ENCODE measurements around the gene NAA10. TPM values are rescaled to one million over a fixed set of nuclear protein-coding genes. Genes with fewer than 3 reads are reported as not detected.

NAA10 gene
- total and polyA plus RNA-seq, 2 experiments from 2014 or later: 83.5 to 118 TPM

- Histone ChIP-seq H3K9me3 (ENCODE audit: low read depth) (no peaks in the 10 kb centered on the region), H3K36me3 (replicated peaks; ENCODE audit: insufficient read depth, low read depth) (no peaks in the 10 kb centered on the region), H3K79me2 (no peaks in the 10 kb centered on the region), H3K4me2 (no peak overlapping the region), H4K20me1 (ENCODE audit: insufficient read depth, poor library complexity, severe bottlenecking) (no peaks in the 10 kb centered on the region), H2AFZ (no peak overlapping the region), H3K27me3 (no peaks in the 10 kb centered on the region), H3K9me2 (replicated peaks; ENCODE audit: insufficient read depth) (no peaks in the 10 kb centered on the region), H3K27ac (no peak overlapping the region), H3K4me3 (no peak overlapping the region), H3K4me1 (ENCODE audit: insufficient read depth) (no peaks in the 10 kb centered on the region)
- TF ChIP-seq, protein P1, sequence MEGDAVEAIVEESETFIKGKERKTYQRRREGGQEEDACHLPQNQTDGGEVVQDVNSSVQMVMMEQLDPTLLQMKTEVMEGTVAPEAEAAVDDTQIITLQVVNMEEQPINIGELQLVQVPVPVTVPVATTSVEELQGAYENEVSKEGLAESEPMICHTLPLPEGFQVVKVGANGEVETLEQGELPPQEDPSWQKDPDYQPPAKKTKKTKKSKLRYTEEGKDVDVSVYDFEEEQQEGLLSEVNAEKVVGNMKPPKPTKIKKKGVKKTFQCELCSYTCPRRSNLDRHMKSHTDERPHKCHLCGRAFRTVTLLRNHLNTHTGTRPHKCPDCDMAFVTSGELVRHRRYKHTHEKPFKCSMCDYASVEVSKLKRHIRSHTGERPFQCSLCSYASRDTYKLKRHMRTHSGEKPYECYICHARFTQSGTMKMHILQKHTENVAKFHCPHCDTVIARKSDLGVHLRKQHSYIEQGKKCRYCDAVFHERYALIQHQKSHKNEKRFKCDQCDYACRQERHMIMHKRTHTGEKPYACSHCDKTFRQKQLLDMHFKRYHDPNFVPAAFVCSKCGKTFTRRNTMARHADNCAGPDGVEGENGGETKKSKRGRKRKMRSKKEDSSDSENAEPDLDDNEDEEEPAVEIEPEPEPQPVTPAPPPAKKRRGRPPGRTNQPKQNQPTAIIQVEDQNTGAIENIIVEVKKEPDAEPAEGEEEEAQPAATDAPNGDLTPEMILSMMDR (IDR thresholded peaks at IDR 0.05; ENCODE audit: poor library complexity): no peak
- TF ChIP-seq EZH2phosphoT487 (IDR thresholded peaks at IDR 0.05; ENCODE audit: low read depth, severe bottlenecking, unreplicated experiment) (no peak), EZH2 (IDR thresholded peaks at IDR 0.05; ENCODE audit: borderline replicate concordance) (no peak)
- DNase-seq (ENCODE audit: low spot score): no peak
- 85% methylated on average over 27 of the region's 27 CpGs for WGBS (ENCODE audit: low lambda C conversion rate, missing lambda C conversion rate)
Measured at GRCh38 chrX:153906126-153906917, 28.5 kb downstream of the NAA10 start.

DNA sequence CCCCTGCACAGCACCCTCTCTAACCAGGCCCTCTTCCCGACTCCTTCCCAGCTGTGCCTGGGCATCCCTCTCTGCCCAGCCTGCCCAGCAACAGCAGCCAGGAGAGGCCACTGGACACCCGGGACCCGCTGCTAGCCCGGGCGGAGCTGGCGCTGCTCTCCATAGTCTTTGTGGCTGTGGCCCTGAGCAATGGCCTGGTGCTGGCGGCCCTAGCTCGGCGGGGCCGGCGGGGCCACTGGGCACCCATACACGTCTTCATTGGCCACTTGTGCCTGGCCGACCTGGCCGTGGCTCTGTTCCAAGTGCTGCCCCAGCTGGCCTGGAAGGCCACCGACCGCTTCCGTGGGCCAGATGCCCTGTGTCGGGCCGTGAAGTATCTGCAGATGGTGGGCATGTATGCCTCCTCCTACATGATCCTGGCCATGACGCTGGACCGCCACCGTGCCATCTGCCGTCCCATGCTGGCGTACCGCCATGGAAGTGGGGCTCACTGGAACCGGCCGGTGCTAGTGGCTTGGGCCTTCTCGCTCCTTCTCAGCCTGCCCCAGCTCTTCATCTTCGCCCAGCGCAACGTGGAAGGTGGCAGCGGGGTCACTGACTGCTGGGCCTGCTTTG is 29.2 kb downstream of the NAA10 start:
- no peak overlapping the region for H3K4me2 ChIP-seq
- H2AFZ ChIP-seq: no peak overlapping the region
- H3K4me3 ChIP-seq: no peak overlapping the region
- H4K20me1 ChIP-seq (ENCODE audit: insufficient read depth, poor library complexity, severe bottlenecking): no peaks in the 10 kb centered on the region
- no peaks in the 10 kb centered on the region for H3K4me1 ChIP-seq (ENCODE audit: insufficient read depth)
- H3K27me3 ChIP-seq: no peaks in the 10 kb centered on the region
- H3K9me3 ChIP-seq (ENCODE audit: low read depth): no peaks in the 10 kb centered on the region
- H3K9me2 ChIP-seq (replicated peaks; ENCODE audit: insufficient read depth): no peaks in the 10 kb centered on the region
- DNase-seq (ENCODE audit: low spot score): no peak
- no peak overlapping the region for H3K27ac ChIP-seq
- H3K79me2 ChIP-seq: no peaks in the 10 kb centered on the region
- no peaks in the 10 kb centered on the region for H3K36me3 ChIP-seq (replicated peaks; ENCODE audit: insufficient read depth, low read depth)
- WGBS (ENCODE audit: low lambda C conversion rate, missing lambda C conversion rate): 92% methylated on average over 31 of the region's 32 CpGs
- TF ChIP-seq, protein P1 (IDR thresholded peaks at IDR 0.05; ENCODE audit: poor library complexity): no peak
- no peak for TF ChIP-seq EZH2 (IDR thresholded peaks at IDR 0.05; ENCODE audit: borderline replicate concordance)
- no peak for TF ChIP-seq EZH2phosphoT487 (IDR thresholded peaks at IDR 0.05; ENCODE audit: low read depth, severe bottlenecking, unreplicated experiment)

GRCh38 chrX:153903991-153904957 is 30.6 kb downstream of the NAA10 start, which contains the start of gene AVPR2:
Gene AVPR2, plus strand, starts transcription at chrX:153904673. Its CDS starts 473 bp downstream, at chrX:153905146.
- Histone ChIP-seq H3K9me2 (replicated peaks; ENCODE audit: insufficient read depth) (no peaks in the 10 kb centered on the region), H3K79me2 (no peaks in the 10 kb centered on the region), H4K20me1 (ENCODE audit: insufficient read depth, poor library complexity, severe bottlenecking) (no peaks in the 10 kb centered on the region), H3K4me2 (no peak within 1 kb of the TSS), H2AFZ (no peak within 1 kb of the TSS), H3K27ac (no peak within 1 kb of the TSS), H3K4me3 (no peak within 1 kb of the TSS), H3K27me3 (no peaks in the 10 kb centered on the region), H3K9me3 (ENCODE audit: low read depth) (no peaks in the 10 kb centered on the region), H3K4me1 (ENCODE audit: insufficient read depth) (no peaks in the 10 kb centered on the region), H3K36me3 (replicated peaks; ENCODE audit: insufficient read depth, low read depth) (no peaks in the 10 kb centered on the region)
- WGBS (ENCODE audit: low lambda C conversion rate, missing lambda C conversion rate): 70% methylated on average over 20 of the region's 26 CpGs
- DNase-seq (ENCODE audit: low spot score): no peak
- TF ChIP-seq EZH2phosphoT487 (IDR thresholded peaks at IDR 0.05; ENCODE audit: low read depth, severe bottlenecking, unreplicated experiment) (no peak), EZH2 (IDR thresholded peaks at IDR 0.05; ENCODE audit: borderline replicate concordance) (no peak)
- TF ChIP-seq, protein P1 (IDR thresholded peaks at IDR 0.05; ENCODE audit: poor library complexity): no peak

Data from hepatocyte (in vitro differentiated cells).